ENCODE results near the gene SKIDA1.

- TF ChIP-seq CTCF (IDR thresholded peaks at IDR 0.05; ENCODE audit: insufficient read depth, low read length), result no peak
- TF ChIP-seq, protein P1, sequence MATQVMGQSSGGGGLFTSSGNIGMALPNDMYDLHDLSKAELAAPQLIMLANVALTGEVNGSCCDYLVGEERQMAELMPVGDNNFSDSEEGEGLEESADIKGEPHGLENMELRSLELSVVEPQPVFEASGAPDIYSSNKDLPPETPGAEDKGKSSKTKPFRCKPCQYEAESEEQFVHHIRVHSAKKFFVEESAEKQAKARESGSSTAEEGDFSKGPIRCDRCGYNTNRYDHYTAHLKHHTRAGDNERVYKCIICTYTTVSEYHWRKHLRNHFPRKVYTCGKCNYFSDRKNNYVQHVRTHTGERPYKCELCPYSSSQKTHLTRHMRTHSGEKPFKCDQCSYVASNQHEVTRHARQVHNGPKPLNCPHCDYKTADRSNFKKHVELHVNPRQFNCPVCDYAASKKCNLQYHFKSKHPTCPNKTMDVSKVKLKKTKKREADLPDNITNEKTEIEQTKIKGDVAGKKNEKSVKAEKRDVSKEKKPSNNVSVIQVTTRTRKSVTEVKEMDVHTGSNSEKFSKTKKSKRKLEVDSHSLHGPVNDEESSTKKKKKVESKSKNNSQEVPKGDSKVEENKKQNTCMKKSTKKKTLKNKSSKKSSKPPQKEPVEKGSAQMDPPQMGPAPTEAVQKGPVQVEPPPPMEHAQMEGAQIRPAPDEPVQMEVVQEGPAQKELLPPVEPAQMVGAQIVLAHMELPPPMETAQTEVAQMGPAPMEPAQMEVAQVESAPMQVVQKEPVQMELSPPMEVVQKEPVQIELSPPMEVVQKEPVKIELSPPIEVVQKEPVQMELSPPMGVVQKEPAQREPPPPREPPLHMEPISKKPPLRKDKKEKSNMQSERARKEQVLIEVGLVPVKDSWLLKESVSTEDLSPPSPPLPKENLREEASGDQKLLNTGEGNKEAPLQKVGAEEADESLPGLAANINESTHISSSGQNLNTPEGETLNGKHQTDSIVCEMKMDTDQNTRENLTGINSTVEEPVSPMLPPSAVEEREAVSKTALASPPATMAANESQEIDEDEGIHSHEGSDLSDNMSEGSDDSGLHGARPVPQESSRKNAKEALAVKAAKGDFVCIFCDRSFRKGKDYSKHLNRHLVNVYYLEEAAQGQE (IDR thresholded peaks at IDR 0.05; ENCODE audit: insufficient replicate concordance, low read depth), result no peak
These were observed 11.2 kb downstream of the SKIDA1 start for GRCh38 chr10:21514129-21514817.
